CD4-positive, alpha-beta T cell (primary cell): ENCODE results near the gene STRBP. TPM values are rescaled to one million over a fixed set of nuclear protein-coding genes. Genes with fewer than 3 reads are reported as not detected.

Source experiments
- ATAC-seq: fragments of 200-7000 bp; cut with Tn5 transposase; one replicate; pipeline ENCODE4 v1.10.0; 2022; ENCODE audit warnings: mild to moderate bottlenecking; ENCODE audit not compliant: poor library complexity
- CTCF ChIA-PET: fragments of 350-600 bp; sonication (Branson Sonifier 250); formaldehyde crosslinking; loops from one replicate; lab custom pipeline; 2021; ENCODE audit warnings: antibody characterized with exemption, inconsistent platforms; lab: Charles Lee
- POLR2A ChIA-PET: fragments of 350-600 bp; sonication (Branson Sonifier 250); formaldehyde crosslinking; loops from one replicate; lab custom pipeline; 2021; ENCODE audit warnings: antibody characterized with exemption, inconsistent platforms; lab: Charles Lee
- DNase-seq, 14 experiments: peaks; one replicate each; pipeline ENCODE4 v3.0.0-alpha.2; 2013 to 2020; ENCODE audit warnings: mixed read lengths in 2 of 14
- H3K27ac ChIP-seq, 2 donors: one replicate each; pipeline versions ENCODE4 v1.5.1 to v1.7.0; 2013; ENCODE audit warnings: low read length in 2 of 2, low read depth in 1 of 2, mild to moderate bottlenecking in 1 of 2
- H3K27me3 ChIP-seq, 2 experiments: 1 replicate in 1 of 2; 2 replicates in 1 of 2; pipeline versions ENCODE4 v1.6.1 to v1.7.0; 2013; ENCODE audit warnings: low read length in 2 of 2, control low read depth in 1 of 2, mild to moderate bottlenecking in 1 of 2, moderate library complexity in 1 of 2; ENCODE audit not compliant: insufficient read depth in 2 of 2, control insufficient read depth in 1 of 2
- H3K36me3 ChIP-seq: one replicate; pipeline ENCODE4 v1.6.1; 2013; ENCODE audit warnings: low read length, control low read depth; ENCODE audit not compliant: insufficient read depth
- H3K4me1 ChIP-seq: one replicate; pipeline ENCODE4 v1.6.1; 2013; ENCODE audit warnings: low read length, control low read depth; ENCODE audit not compliant: insufficient read depth
- H3K4me3 ChIP-seq: one replicate; pipeline ENCODE4 v1.5.1; 2013; ENCODE audit warnings: mild to moderate bottlenecking, low read length, moderate library complexity
- H3K9me3 ChIP-seq, 2 experiments: 1 replicate in 1 of 2; 2 replicates in 1 of 2; pipeline versions ENCODE4 v1.6.1 to v1.7.0; 2013; ENCODE audit warnings: low read length in 2 of 2, mild to moderate bottlenecking in 2 of 2, control low read depth in 1 of 2, moderate library complexity in 1 of 2; ENCODE audit not compliant: control insufficient read depth in 1 of 2, insufficient read depth in 1 of 2
- H3K27ac Mint-ChIP-seq: one replicate; pipeline ENCODE4 v1.8.0; 2020; ENCODE audit warnings: mixed read lengths
- H3K27me3 Mint-ChIP-seq: one replicate; pipeline ENCODE4 v1.8.0; 2021; ENCODE audit warnings: mixed read lengths
- H3K36me3 Mint-ChIP-seq: one replicate; pipeline ENCODE4 v1.8.0; 2021; ENCODE audit warnings: low read depth, mixed read lengths
- H3K4me1 Mint-ChIP-seq: one replicate; pipeline ENCODE4 v1.8.0; 2021; ENCODE audit warnings: low read depth, mixed read lengths
- H3K4me3 Mint-ChIP-seq: one replicate; pipeline ENCODE4 v1.8.0; 2020; ENCODE audit warnings: mild to moderate bottlenecking, mixed read lengths
- H3K9me3 Mint-ChIP-seq: one replicate; pipeline ENCODE4 v1.8.0; 2020; ENCODE audit warnings: mixed read lengths
- intact Hi-C, 2 experiments: fragments of 100-400 bp; cut with DNase I in 1 of 2; cut with micrococcal nuclease in 1 of 2; formaldehyde crosslinking; loops; one replicate each; pipeline versions ENCODE4 v1.15.1 to v1.9.0; 2023 to 2025; cut with DNase I, micrococcal nuclease
- total RNA-seq, 174 experiments: library from RNA in 2 of 174; stranded (reverse) in 2 of 174; gene quantifications; one replicate each; pipeline ENCODE4 v1.2.3 and lab custom pipeline; 2021 to 2026
- TF ChIP-seq, protein P1 (sequence below): fragments of 200-600 bp; IDR thresholded peaks from one replicate; pipeline ENCODE4 v1.8.0; 2022; ENCODE audit warnings: antibody characterized with exemption, mild to moderate bottlenecking

STRBP gene
- total RNA-seq, 2 experiments from 2014 or later: 10.9 to 12.0 TPM

DNA sequence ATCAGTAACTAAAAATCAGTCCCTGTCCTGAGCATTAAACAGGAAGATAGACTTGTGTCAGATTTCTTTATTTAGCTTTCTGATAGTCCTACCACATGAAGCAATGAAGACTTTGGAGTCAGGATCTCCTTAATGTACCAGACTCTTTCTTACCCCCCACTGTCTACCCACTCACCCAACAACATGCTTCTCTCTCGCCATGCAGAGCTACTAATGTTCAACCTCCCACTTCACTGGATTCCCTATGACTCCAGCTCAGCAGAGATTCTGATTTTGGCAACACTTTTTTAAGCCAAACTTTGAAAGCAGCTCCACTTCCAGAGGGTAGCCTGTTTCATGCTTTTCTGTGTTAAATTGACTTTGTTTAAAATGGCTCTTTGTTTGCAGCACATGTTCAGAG, 184.1 kb downstream of the STRBP start:
- H3K9me3 ChIP-seq: no peaks in the 10 kb centered on the region
- no peaks in the 10 kb centered on the region for H3K4me1 Mint-ChIP-seq
- no peaks in the 10 kb centered on the region for H3K4me1 ChIP-seq
- peaks cover 56% of the 10 kb centered on the region for H3K36me3 ChIP-seq
- TF ChIP-seq, protein P1, sequence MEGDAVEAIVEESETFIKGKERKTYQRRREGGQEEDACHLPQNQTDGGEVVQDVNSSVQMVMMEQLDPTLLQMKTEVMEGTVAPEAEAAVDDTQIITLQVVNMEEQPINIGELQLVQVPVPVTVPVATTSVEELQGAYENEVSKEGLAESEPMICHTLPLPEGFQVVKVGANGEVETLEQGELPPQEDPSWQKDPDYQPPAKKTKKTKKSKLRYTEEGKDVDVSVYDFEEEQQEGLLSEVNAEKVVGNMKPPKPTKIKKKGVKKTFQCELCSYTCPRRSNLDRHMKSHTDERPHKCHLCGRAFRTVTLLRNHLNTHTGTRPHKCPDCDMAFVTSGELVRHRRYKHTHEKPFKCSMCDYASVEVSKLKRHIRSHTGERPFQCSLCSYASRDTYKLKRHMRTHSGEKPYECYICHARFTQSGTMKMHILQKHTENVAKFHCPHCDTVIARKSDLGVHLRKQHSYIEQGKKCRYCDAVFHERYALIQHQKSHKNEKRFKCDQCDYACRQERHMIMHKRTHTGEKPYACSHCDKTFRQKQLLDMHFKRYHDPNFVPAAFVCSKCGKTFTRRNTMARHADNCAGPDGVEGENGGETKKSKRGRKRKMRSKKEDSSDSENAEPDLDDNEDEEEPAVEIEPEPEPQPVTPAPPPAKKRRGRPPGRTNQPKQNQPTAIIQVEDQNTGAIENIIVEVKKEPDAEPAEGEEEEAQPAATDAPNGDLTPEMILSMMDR: no peak
- DNase-seq (no peak), ATAC-seq (no peak)
- CTCF ChIA-PET: interaction anchor here (2.3 kb wide), 1 partner anchor 266 kb away, joined by 10 read pairs; no protein-coding TSS in a partner anchor
- peaks cover 87% of the 10 kb centered on the region for H3K36me3 Mint-ChIP-seq
- intact Hi-C loops: loop anchor here (5.0 to 10.0 kb wide), 2 partner anchors 141 to 143 kb away; no protein-coding TSS in a partner anchor
- no peak overlapping the region for H3K4me3 Mint-ChIP-seq
- no peak overlapping the region for H3K27ac Mint-ChIP-seq
- H3K4me3 ChIP-seq: no peak overlapping the region
- no peak overlapping the region for H3K27ac ChIP-seq
- POLR2A ChIA-PET: no interaction called here
- H3K27me3 Mint-ChIP-seq: no peaks in the 10 kb centered on the region
- no peaks in the 10 kb centered on the region for H3K27me3 ChIP-seq
- H3K9me3 Mint-ChIP-seq: no peaks in the 10 kb centered on the region

DNA sequence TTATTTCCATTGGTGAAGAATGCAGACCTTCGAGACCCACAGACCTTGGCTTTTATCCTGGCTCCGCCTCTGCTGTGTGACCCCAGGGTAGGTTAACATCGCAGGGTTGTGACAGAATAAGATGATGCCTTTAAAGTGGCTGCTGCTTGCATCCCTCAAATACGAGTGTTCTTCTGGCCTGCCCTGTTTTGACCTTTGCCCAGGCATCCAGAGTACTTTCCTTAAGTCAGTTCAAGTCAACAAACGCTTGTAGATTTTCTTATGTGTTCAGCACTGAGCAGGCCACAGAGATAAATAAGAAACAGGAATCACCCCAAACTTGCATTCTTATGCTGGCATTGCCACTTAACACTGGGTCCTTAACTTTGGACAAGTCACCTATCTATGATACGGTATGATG, 184.7 kb downstream of the STRBP start:
- Histone ChIP-seq H3K4me1 (no peaks in the 10 kb centered on the region), H3K9me3 (no peaks in the 10 kb centered on the region), H3K4me3 (no peak overlapping the region), H3K36me3 (peaks cover 53% of the 10 kb centered on the region), H3K27me3 (no peaks in the 10 kb centered on the region), H3K27ac (no peak overlapping the region)
- TF ChIP-seq, protein P1: no peak
- Mint-ChIP-seq H3K27me3 (no peaks in the 10 kb centered on the region), H3K4me1 (no peaks in the 10 kb centered on the region), H3K36me3 (peaks cover 86% of the 10 kb centered on the region), H3K27ac (no peak overlapping the region), H3K9me3 (no peaks in the 10 kb centered on the region), H3K4me3 (no peak overlapping the region)
- ChIA-PET CTCF (interaction anchor here (2.3 kb wide), 1 partner anchor 266 kb away, joined by 10 read pairs; no protein-coding TSS in a partner anchor), POLR2A (no interaction called here)
- intact Hi-C loops: loop anchor here (5.0 to 10.0 kb wide), 2 partner anchors 141 to 144 kb away; no protein-coding TSS in a partner anchor
- ATAC-seq: no peak
- DNase-seq: no peak

DNA sequence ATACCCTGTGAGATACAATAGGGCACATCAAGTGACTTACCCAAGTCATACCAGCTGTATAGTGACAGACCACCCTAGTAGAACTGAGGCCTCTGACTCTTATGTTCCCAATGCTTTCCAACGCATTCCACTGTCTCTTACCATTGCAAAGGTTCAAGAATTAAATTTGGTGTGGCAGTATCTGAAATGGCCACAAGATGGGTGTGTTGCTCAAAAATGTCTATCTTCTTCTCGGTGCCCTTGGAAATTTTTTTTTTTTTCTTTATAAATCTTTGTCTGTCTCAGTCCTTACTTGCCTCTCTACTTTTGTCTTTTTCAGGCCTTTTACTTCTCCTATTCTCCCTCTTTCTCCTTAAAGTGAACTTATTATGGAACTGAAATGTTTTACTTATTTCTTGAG, 186.6 kb downstream of the STRBP start:
- DNase-seq (peak in 4 of 14 experiments; percentile 21 to 55 (median 40)), ATAC-seq (peak; percentile 49)
- H3K27ac ChIP-seq: no peak overlapping the region
- intact Hi-C loops: loop anchor here (1.0 to 10.0 kb wide), 3 partner anchors 143 to 268 kb away; no protein-coding TSS in a partner anchor
- no peaks in the 10 kb centered on the region for H3K9me3 Mint-ChIP-seq
- H3K36me3 ChIP-seq: peaks cover 56% of the 10 kb centered on the region
- no peak overlapping the region for H3K4me3 Mint-ChIP-seq
- POLR2A ChIA-PET: no interaction called here
- no peak overlapping the region for H3K4me3 ChIP-seq
- CTCF ChIA-PET: interaction anchor here (1.4 to 2.3 kb wide), 2 partner anchors 268 kb away, joined by 7 to 13 read pairs; no protein-coding TSS in a partner anchor
- TF ChIP-seq, protein P1: peak; percentile 65
- H3K27me3 Mint-ChIP-seq: no peaks in the 10 kb centered on the region
- no peaks in the 10 kb centered on the region for H3K9me3 ChIP-seq
- no peaks in the 10 kb centered on the region for H3K4me1 ChIP-seq
- peaks cover 90% of the 10 kb centered on the region for H3K36me3 Mint-ChIP-seq
- H3K27ac Mint-ChIP-seq: no peak overlapping the region
- H3K4me1 Mint-ChIP-seq: no peaks in the 10 kb centered on the region
- no peaks in the 10 kb centered on the region for H3K27me3 ChIP-seq
